Activated CD8-positive, alpha-beta T cell treated with anti-CD3 and anti-CD28 coated beads, Interleukin-2, amount 10 ng/mL, durations not matched to agents 7 days and 5 days (primary cell): Measurements from ENCODE around the gene ANGPTL8. TPM values are rescaled to one million over a fixed set of nuclear protein-coding genes. Genes with fewer than 3 reads are reported as not detected.

Source experiments
- ATAC-seq: fragments of 150-1000 bp; cut with Tn5 transposase; one replicate; pipeline ENCODE4 v1.10.0; 2021; ENCODE audit warnings: moderate library complexity
- CTCF ChIA-PET: fragments of 350-600 bp; sonication (Branson Sonifier 250); formaldehyde crosslinking; loops from one replicate; lab custom pipeline; 2021; ENCODE audit warnings: antibody characterized with exemption; lab: Charles Lee
- POLR2A ChIA-PET: fragments of 350-600 bp; sonication (Branson Sonifier 250); formaldehyde crosslinking; loops from one replicate; lab custom pipeline; 2021; ENCODE audit warnings: antibody characterized with exemption; lab: Charles Lee
- DNase-seq: peaks from one replicate; pipeline ENCODE4 v3.0.0-alpha.2; 2020
- H3K27ac Mint-ChIP-seq: one replicate; pipeline ENCODE4 v1.8.0; 2021; ENCODE audit warnings: mild to moderate bottlenecking, mixed read lengths
- H3K27me3 Mint-ChIP-seq: one replicate; pipeline ENCODE4 v1.8.0; 2021; ENCODE audit warnings: low read depth, mixed read lengths
- H3K36me3 Mint-ChIP-seq: one replicate; pipeline ENCODE4 v1.8.0; 2021; ENCODE audit warnings: low read depth, mixed read lengths
- H3K4me1 Mint-ChIP-seq: one replicate; pipeline ENCODE4 v1.8.0; 2021; ENCODE audit warnings: low read depth, mixed read lengths
- H3K4me3 Mint-ChIP-seq: one replicate; pipeline ENCODE4 v1.8.0; 2021; ENCODE audit warnings: mild to moderate bottlenecking, mixed read lengths
- H3K9me3 Mint-ChIP-seq: one replicate; pipeline ENCODE4 v1.8.0; 2022; ENCODE audit warnings: mixed read lengths; ENCODE audit not compliant: insufficient read depth
- total RNA-seq, 2 experiments: library from RNA; stranded (reverse); gene quantifications; one replicate each; pipeline ENCODE4 v1.2.3, GENCODE V29; 2021

The ANGPTL8 gene, protein sequence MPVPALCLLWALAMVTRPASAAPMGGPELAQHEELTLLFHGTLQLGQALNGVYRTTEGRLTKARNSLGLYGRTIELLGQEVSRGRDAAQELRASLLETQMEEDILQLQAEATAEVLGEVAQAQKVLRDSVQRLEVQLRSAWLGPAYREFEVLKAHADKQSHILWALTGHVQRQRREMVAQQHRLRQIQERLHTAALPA
- total RNA-seq = not detected

- Mint-ChIP-seq H3K9me3 (peaks cover 5% of the 10 kb centered on the region), H3K4me1 (peaks cover 5% of the 10 kb centered on the region), H3K36me3 (no peaks in the 10 kb centered on the region), H3K27me3 (peaks cover 7% of the 10 kb centered on the region), H3K4me3 (no peak within 1 kb of the TSS), H3K27ac (no peak within 1 kb of the TSS)
- DNase-seq (no peak), ATAC-seq (no peak)
- CTCF ChIA-PET = no interaction called here
- POLR2A ChIA-PET = no interaction called here
Observed at GRCh38 chr19:11239377-11240000, at the start of gene ANGPTL8. Gene ANGPTL8, plus strand, starts transcription at chr19:11239619. Its CDS starts 19 bp downstream, at chr19:11239638.

GRCh38 chr19:11190501-11190900 lies 48.9 kb upstream of the ANGPTL8 start:
- POLR2A ChIA-PET = no interaction called here
- no peaks in the 10 kb centered on the region for H3K9me3 Mint-ChIP-seq
- no peak overlapping the region for H3K4me3 Mint-ChIP-seq
- CTCF ChIA-PET = no interaction called here
- peaks cover 1% of the 10 kb centered on the region for H3K27me3 Mint-ChIP-seq
- ATAC-seq (no peak), DNase-seq (no peak)
- no peaks in the 10 kb centered on the region for H3K36me3 Mint-ChIP-seq
- peaks cover 7% of the 10 kb centered on the region for H3K4me1 Mint-ChIP-seq
- no peak overlapping the region for H3K27ac Mint-ChIP-seq

- no peak for ATAC-seq
- ChIA-PET CTCF (interaction anchor here (1.0 kb wide), 1 partner anchor 156 kb away, joined by 3 read pairs; no protein-coding TSS in a partner anchor), POLR2A (interaction anchor here (0.7 kb wide), 1 partner anchor 38 kb away, joined by 3 read pairs; no protein-coding TSS in a partner anchor)
- Mint-ChIP-seq H3K27ac (no peak overlapping the region), H3K4me1 (peaks cover 12% of the 10 kb centered on the region), H3K9me3 (no peaks in the 10 kb centered on the region), H3K36me3 (no peaks in the 10 kb centered on the region), H3K4me3 (no peak overlapping the region), H3K27me3 (peaks cover 6% of the 10 kb centered on the region)
- DNase-seq = no peak
Observed at GRCh38 chr19:11191273-11191755, 48.1 kb upstream of the ANGPTL8 start.

GRCh38 chr19:11191934-11192333 lies 47.5 kb upstream of the ANGPTL8 start:
- DNase-seq (no peak), ATAC-seq (no peak)
- Mint-ChIP-seq H3K4me3 (no peak overlapping the region), H3K36me3 (no peaks in the 10 kb centered on the region), H3K4me1 (peaks cover 17% of the 10 kb centered on the region), H3K9me3 (no peaks in the 10 kb centered on the region), H3K27me3 (peaks cover 9% of the 10 kb centered on the region), H3K27ac (no peak overlapping the region)
- ChIA-PET POLR2A (interaction anchor here (0.7 kb wide), 1 partner anchor 37 kb away, joined by 3 read pairs; no protein-coding TSS in a partner anchor), CTCF (interaction anchor here (1.0 kb wide), 1 partner anchor 156 kb away, joined by 3 read pairs; no protein-coding TSS in a partner anchor)

DNA sequence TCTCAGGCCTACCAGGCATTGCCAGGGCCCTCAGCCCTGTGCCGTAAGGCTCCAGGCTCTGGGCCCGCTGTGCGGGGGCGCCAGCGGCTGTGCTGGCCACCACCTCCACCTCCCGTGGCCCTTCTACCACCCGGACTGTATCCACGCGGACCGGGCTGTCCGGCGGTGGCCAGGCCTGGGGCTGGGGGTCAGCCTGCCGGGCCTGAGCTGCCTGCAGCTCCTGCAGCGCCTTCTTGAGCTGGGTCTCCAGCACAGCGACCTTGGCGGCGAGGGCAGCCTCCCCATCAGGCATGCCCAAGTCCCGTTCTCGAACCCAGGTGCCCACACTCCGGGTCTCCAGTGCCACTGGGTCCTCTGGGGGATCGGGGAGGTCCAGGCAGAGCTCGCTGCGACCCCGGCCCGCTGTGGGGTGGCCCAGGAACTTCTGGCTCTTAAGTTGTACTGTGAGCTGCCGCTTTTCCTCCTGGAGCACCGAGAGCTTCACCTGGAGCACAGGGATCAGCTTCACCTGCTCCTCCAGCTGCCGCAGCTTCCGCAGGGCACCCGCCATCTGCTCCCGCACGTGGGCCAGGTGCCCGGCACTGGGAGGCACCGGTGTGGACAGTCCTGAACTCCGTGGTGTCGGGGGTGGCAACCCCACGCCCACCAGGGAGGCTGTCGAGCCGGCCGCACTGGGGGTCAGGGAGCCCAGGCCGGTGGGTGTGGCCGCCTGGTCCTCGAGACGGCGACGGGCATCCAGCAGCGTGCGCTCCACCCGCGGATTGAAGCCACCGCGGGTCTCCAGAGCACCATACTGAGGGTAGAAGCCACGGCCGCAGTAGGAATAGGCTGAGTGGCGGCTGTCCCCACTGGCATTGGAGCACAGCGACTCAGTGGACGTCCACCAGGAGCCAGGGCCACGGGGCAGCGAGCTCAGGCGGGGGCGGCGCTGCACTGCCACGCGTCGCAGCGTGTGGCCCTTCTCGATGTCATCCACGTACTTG lies 46.2 kb upstream of the ANGPTL8 start:
- H3K4me3 Mint-ChIP-seq = no peak overlapping the region
- DNase-seq (no peak), ATAC-seq (no peak)
- H3K27ac Mint-ChIP-seq = no peak overlapping the region
- peaks cover 21% of the 10 kb centered on the region for H3K4me1 Mint-ChIP-seq
- CTCF ChIA-PET = no interaction called here
- H3K36me3 Mint-ChIP-seq = no peaks in the 10 kb centered on the region
- H3K9me3 Mint-ChIP-seq = no peaks in the 10 kb centered on the region
- POLR2A ChIA-PET = no interaction called here
- H3K27me3 Mint-ChIP-seq = peaks cover 9% of the 10 kb centered on the region

DNA sequence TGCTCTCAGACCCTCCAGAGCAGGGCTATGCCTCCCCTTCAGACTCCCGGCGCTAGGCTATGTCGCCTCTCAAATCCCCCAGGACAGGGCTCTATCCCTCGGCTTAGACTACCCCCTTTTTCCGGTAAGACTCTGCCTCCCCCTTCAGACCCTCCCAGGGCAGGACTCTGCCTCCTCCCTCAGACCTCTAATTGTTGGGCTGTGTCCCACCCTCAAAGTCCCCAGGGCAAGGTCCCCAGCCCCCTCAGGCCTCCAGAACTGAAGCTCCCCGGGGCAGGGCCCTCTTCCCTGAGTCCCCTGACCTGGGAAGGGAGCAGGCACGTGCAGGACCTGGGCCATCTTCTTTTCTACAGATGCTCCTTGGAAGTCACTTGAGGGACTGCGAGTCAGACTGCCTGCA lies 45.2 kb upstream of the ANGPTL8 start:
- H3K4me1 Mint-ChIP-seq = peaks cover 21% of the 10 kb centered on the region
- peaks cover 13% of the 10 kb centered on the region for H3K27me3 Mint-ChIP-seq
- POLR2A ChIA-PET = no interaction called here
- no peak overlapping the region for H3K4me3 Mint-ChIP-seq
- H3K27ac Mint-ChIP-seq = no peak overlapping the region
- no peaks in the 10 kb centered on the region for H3K36me3 Mint-ChIP-seq
- DNase-seq (no peak), ATAC-seq (no peak)
- CTCF ChIA-PET = no interaction called here
- no peaks in the 10 kb centered on the region for H3K9me3 Mint-ChIP-seq

- H3K4me3 Mint-ChIP-seq = peak overlapping the region; percentile 12
Observed at GRCh38 chr19:11194656-11195558, 44.5 kb upstream of the ANGPTL8 start.

GRCh38 chr19:11195681-11196080 lies 43.7 kb upstream of the ANGPTL8 start:
- Mint-ChIP-seq H3K4me1 (peaks cover 21% of the 10 kb centered on the region), H3K4me3 (peak overlapping the region; percentile 2), H3K36me3 (no peaks in the 10 kb centered on the region), H3K27me3 (peaks cover 16% of the 10 kb centered on the region), H3K27ac (no peak overlapping the region), H3K9me3 (no peaks in the 10 kb centered on the region)
- ChIA-PET POLR2A (no interaction called here), CTCF (no interaction called here)
- no peak for DNase-seq
- ATAC-seq = no peak

More at GRCh38 chr19:11194656-11195558, 44.5 kb upstream of the ANGPTL8 start:
- peak; percentile 45 for DNase-seq
- Mint-ChIP-seq H3K27ac (no peak overlapping the region), H3K36me3 (no peaks in the 10 kb centered on the region), H3K4me1 (peaks cover 21% of the 10 kb centered on the region), H3K27me3 (peaks cover 16% of the 10 kb centered on the region), H3K9me3 (no peaks in the 10 kb centered on the region)
- ATAC-seq = no peak
- ChIA-PET CTCF (no interaction called here), POLR2A (no interaction called here)

DNA sequence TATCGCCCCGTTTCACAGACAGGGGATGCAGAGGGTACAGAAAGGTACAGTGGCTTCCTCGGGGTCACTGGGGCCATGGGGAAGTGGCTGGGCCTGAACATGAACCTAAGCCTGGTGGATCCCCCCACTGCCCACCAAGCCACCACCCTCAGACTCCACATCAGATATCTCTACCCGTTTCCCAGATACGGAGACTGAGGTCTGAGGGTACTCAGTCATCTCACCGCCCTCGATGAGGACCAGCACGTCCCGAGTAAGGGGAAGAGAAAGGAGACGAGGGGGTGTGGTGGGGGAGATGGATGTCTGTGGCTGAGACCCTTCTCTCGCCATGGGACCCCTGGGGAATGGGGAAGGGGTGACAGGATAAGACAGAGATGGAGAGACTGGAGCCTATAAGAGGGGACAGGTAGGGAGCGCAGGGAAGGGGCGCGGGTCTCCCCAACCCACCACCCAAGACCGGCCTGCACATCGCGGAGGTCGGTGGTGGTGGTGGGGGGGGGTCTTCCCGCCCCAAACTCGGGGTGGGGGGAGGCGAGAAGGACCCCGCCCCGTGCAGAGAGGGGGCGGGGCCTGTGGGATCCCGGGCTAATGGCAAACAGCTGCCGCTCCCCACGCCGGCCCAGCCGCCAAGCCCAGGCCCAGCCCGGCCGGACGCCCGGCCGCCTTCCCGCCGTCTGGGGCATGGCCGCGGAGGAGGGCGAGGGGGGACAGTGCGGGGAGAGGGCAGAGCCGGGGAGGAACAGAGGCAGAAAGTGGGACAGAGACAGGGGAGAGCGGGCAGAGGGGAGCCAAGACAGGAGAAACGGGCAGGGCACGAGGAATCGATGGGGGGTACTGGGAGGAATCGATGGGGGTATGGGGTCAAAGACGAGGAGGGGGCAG lies 42.8 kb upstream of the ANGPTL8 start:
- Mint-ChIP-seq H3K4me1 (peaks cover 21% of the 10 kb centered on the region), H3K27ac (no peak overlapping the region), H3K27me3 (peaks cover 16% of the 10 kb centered on the region), H3K4me3 (peak overlapping the region; percentile 68), H3K9me3 (no peaks in the 10 kb centered on the region), H3K36me3 (no peaks in the 10 kb centered on the region)
- ATAC-seq (no peak), DNase-seq (no peak)
- POLR2A ChIA-PET = no interaction called here
- CTCF ChIA-PET = no interaction called here
